Hematopoietic multipotent progenitor cell treated with erythropoietin and hydrocortisone succinate and interleukin-3 and kit ligand, for 8 days (in vitro differentiated cells): ENCODE measurements around the gene IL1B.
A peak's percentile ranks its signal among the peaks of the same experiment; 100 is the strongest.

ENCODE experiments used
- DNase-seq: peaks from one replicate; pipeline ENCODE4 v3.0.0-alpha.2; 2015

The IL1B gene

DNA sequence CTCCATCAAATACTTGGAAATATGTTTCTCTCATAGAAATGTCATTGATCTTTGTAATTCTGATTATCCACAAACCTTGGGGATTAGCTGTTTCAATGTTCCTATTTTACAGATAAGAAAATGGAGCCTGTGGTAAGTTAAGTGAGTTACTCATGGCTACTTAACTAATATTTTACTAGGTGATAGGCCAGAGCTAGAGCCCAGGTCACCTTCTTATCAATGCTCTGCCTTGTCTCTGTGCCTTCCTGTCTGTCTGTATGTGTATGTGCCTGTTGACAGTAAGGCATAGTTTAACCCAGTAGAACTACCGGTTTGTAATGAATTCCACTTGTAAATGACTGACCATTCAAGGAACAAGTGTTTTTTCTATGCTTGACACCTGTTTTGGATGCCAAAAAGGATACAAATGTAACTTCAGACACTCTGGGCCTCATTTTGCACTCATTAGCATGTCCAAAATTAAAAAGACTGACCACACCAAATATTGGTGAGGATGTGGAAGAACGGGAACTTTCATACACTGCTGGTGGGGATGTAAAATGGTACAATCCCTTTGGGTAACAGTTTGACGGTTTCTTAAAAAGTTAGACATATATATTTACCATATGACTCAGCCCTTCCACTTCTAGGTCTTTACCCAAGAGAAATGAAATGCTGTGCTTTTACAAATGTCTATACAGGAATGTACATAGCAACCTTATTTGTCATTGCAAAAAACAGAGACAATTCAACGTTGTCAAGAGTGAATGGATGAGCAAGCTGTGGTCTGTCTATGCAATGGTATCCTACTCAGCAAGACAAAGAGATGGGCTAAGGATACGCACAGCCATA lies 32.7 kb downstream of the IL1B start:
- peak; percentile 50 for DNase-seq

DNA sequence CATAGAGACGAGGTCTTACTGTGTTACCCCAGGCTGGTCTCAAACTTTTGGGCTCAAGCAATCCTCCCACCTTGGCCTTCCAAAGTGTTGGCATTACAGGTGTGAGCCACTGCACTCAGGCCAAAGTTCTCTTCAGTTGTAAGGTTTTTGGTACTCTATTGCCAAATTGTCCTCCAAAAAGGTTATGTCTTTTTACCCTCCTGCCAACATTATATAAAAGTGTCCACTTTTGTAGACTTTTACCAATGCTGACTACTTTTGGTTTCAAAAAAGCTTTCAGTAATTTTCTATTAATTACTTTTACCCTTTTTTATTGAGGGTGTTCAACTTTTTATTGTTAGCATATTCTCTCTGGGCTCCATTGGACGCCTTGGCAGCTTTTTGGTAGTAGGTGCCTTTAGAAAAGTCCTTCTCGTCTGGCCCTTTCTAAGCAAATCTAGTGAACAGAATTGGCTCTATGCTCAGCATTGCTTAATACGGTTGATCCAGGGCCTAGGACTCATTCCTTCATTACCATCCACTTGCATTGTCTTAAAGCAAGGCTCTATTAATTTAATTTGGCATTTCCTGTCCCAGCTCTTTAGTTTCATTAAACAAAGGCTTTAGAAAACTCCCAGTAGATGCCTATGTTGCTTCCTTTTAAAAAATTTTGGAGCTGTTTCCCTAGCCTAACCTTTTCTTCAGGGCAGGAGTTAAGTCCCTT lies 35.5 kb downstream of the IL1B start:
- DNase-seq, result no peak

DNA sequence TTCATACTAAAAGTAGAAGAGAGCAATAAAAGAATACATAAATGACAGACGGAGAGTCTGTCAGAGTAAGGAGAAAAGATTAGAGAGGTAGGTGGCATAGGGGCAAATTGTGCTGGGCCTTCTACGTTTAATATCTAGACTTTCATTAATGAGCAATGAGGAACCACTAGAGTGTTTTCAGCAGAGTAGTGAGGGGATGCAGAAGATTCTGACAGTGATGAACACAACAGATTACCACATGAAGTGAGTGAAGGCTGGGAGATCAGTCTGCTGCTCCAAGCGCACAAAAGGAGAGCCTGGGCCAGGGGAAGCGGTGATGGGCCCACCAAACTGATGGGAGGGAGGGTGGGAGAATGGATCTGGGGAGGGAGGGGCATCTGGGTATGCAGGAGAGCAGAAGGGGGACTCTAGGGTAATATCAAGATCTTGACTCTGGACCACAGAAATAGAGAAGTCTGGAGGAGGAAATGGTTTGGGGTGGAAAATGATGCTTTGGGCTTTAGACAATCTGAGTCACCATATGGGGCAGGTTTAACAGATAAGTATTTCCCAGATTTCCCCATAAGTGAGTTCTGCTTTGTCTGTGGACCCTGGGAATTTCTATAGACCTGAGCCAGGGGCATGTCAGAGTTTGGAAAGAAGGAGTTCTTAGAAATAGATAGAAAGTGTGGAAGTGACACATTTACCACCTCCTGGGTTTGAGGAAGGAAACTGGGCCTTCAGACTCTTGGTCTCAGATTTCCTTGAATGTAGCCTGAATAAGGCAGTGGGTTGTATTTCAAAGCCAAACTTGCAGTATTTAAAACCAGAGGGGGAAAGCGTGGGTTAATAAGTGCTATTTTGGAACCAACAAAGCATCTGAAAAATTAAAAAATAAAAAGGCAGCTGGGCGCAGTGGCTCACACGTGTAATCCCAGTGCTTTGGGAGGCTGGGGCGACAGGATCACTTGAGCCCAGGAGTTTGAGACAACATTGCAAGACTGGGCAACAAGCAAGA lies 37.3 kb downstream of the IL1B start:
- DNase-seq, result no peak

DNA sequence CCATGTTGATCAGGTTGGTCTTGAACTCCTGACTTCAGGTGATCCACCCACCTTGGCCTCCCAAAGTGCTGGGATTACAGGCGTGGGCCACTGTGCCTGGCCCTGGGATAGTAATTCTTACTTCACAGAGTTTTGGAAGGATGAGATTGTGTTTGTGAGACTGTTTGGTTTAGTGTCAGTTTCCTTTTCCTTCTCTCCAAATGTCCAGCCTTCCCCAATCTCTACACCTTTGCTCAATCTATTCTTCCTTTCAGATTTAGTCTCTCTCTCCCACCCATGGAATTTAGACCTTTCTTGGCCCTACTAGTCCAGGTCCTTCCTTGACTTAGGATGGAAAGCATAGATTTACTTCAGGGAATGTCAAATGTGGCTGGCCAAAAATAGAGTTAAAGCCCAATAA lies 40.1 kb downstream of the IL1B start:
- DNase-seq, result no peak

DNA sequence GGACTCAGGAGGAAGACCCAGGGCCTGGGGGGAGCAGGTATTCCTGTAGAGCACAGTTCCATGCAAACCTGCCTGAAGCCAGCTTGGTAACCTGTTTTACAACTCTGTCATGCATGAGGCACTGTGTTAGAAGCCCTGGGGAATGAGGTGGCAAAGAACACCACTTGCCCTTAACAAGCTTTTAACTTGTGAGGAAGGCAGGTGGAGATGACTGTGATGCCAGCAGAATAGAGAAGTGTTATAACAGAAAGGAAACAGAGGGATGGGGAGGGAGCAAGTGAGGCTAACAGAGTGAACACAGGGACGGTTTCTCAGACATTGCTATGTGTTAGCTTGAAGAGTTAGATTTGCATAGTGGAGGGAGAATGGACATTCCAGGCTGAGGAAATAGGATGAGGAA lies 40.8 kb downstream of the IL1B start:
- no peak for DNase-seq

DNA sequence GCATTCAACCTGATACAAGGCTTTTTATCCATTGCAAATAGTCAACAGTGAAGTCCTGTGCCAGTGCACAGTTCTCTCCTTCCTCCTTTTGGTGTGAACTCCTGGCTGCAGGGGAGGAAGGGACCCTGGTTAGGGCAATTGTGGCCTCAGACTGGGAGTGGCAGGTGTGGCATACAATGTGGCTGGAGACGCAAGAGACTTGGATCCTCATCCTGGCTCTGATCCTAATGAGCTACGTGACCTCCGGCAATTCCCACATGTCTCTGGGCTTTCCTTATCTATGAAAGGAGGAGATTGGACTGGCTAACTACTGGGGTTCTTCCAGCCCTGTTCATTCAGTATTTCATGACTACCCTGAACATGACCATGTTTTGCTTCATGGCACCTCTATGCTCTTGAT lies 41.7 kb downstream of the IL1B start:
- DNase-seq, result no peak

DNA sequence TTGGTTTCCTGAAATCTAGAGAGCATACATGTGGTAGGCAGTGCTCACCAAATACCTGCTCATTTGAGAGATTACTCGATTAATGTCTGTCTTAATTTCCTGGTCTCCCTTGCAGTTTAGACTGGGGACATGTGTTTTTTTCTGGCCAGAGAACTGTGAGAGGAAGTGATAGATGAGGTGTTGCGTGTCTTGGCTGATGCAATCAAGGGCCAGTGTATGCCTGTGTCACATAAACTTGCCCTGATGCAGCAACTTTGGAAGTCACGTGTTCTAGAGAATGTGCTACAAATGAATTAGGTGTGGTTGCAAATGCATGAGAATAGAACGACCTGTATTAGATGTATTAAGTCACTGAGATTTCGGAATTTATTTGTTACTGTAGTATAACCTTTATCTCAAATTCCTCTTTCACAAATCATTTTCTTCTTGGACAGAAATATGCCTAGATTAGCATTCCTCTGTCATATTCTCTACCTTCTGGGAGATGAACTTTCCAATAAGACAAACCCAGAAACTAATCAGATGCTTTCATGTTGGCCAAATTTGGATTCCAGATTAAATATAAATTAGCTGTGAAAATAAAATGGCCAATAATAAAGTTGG lies 42.3 kb downstream of the IL1B start:
- DNase-seq, result peak; percentile 77

DNA sequence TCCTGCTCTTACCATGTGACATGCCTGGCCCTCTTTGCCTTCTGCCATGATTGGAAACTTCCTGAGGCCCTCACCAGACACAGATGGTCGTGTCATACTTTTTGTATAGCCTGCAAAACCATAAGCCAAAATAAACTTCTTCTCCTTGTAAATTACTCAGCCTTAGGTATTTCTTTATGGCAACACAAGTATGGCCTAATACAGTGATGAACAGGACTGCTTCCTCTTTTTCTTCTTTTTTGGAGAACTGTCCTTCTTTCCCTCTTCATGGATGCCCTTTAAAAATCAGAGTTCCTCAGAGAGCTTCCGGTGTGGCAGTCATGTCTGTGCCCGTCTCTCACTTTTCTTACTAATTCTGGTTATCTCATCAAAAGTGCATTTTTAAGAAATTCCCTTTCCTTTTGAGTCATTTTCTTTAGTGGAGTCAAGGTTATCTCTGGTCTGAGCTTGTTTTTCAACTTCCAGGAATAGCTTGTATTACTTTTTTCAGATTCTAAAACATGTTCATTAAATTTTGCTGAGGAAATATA lies 43.1 kb downstream of the IL1B start:
- DNase-seq, result no peak

DNA sequence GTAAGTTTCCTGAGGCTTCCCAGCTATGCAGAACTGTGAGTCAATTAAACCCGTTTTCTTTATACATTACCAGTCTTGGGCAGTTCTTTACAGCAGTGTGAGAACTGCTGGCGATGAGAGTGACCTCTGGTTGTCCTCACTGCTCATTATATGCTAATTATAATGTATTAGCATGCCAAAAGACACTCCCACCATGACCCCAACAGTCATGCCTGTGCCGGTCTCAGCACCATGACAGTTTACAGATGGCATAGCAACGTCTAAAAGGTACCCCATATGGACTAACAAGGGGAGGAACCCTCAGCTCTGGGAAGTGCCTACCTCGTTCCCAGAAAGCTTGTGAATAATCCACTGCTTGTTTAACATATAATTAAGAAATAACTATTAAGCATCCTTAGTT lies 44.2 kb downstream of the IL1B start:
- DNase-seq, result no peak

DNA sequence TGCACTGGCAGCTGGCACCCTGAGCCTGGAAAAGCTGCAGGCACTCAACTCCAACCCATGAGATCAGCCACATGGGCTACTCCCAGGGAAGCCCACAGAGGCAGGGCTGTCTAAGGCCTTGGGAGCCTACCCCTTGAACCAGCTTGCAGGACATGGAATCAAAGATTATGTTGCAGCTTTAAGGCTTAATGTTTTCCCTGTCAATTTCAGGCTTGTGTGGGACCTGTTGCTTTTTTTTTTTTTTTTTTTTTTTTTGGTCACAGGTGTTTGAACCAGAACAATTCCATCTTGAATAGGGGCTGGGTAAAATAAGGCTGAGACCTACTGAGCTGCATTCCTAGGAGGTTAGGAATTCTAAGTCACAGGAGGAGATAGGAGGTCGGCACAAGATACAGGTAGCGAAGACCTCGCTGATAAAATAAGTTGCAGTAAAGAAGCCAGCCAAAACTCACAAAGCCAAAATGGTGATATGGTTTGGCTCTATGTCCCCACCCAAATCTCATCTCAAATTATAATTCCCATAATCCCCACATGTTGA lies 44.8 kb downstream of the IL1B start:
- no peak for DNase-seq

DNA sequence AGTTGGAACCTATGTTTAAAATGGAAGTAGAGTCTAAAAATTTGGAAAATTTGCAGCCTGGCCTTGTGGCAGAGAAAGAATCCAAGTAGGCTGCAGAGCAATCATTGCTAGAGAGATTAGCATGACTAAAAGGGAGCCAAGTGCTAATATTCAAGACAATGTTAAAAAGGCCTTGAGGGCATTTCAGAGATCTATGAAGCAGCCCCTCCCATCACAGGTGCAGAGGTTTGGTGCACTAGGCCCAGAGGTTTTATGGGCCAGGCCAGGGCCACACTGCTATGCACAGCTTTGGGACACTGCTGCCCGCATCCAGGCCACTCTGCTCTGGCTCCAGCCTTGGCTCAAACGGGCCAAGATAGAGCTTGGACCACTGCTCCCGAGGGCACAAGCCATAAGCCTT lies 45.6 kb downstream of the IL1B start:
- DNase-seq, result no peak

DNA sequence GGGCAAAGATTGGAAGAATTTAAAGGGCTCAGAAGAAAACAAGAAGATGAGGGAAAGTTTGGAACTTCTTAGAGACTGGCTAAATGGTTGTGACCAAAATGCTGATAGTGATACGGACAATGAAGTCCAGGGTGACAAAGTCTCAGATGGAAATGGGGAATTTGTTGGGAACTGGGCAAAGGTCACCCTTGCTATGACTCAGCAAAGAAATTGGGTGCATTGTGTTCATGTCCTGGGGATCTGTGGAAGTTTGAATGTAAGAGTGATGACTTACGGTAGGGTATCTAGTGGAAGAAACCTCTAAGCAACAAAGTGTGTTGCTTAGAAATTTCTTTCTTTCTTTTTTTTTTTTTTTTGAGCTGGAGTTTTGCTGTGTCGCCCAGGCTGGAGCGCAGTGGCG lies 46.3 kb downstream of the IL1B start:
- DNase-seq, result no peak

DNA sequence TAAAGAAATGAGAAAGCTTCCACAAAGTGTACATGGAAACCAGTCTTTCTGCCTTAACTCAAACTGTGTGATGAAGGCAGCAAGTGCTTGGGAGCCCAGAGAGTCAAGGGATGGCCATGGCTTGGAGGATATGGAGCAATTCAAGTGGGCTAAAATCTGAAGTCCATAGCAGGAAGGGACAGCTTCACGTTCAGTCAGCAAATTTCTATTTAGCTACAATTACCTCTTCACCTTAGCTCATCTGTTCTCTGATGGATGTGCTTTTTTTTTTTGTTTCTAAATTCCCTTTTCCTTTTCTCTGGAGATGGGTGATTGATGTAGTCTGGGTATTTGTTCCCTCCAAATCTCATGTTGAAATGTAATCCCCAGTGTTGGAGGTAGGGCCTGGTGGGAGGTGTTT lies 47.4 kb downstream of the IL1B start:
- no peak for DNase-seq

DNA sequence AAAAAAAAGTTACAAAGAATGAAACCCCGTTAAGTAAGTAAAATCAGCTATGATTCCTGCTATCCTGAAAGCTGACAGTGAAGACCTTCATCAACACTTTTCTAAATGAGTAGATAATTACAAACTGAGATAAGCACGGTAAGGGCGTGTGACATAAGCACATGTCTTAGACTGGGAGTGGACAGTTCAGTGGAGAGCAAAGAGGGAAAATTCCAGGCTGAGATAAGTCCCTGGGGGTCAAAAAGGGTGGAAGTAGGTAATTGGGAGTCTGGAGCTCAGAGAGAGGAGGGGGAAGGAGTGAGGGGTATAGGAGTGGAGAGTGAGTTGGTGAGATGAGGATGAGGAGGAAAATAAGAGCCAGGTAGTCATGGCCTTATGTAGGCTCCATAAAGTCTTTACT lies 47.9 kb downstream of the IL1B start:
- no peak for DNase-seq

DNA sequence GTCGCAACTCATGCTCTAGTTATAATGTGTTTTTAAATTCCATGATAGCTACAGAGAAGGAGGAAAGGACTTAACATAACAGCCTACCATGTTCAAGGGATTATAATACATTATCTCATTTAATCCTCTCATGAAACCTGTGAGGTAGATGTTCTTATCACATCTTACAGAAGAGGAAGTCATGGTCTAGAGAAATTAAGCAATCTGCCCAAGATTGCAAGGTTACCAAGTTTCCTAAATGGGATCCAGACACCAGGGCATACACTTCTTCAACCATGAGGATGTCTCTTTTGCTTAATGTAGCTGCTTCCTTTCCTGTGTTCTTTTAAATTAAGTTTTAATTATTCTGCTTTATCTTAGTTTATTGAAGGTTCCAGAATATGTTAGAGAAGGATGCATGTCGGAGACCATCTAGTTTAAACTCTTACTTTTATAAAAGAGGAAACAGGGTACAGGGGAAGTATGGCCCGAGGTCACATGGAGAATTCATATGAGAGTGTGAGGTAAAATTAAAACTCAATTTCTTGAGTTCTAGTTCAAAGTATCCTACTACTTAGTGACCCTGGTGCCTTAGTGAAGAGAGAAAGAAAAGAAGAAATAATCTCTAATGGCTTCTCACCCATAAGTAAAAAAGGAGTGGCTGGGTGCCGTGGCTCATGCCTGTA lies 48.7 kb downstream of the IL1B start:
- peak; percentile 44 for DNase-seq

DNA sequence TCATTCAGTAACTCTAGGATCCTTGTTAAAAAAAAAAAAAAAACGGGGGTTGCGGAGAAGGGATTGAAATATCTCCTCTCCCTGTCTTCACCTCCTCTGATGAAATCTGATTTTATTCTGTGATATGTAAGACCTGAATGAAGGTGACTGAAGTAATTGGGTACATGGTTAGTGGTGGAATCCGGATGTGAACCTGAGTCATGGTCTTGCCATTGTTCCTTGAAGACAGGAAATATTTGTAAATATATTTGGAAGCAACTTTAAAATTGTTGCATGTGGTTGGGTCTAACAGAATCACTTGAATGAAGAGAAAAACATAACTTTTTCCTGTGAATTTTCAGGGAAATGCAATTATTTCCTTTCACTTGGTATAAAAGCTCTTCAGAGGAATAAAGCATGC lies 49.3 kb downstream of the IL1B start:
- DNase-seq, result no peak

DNA sequence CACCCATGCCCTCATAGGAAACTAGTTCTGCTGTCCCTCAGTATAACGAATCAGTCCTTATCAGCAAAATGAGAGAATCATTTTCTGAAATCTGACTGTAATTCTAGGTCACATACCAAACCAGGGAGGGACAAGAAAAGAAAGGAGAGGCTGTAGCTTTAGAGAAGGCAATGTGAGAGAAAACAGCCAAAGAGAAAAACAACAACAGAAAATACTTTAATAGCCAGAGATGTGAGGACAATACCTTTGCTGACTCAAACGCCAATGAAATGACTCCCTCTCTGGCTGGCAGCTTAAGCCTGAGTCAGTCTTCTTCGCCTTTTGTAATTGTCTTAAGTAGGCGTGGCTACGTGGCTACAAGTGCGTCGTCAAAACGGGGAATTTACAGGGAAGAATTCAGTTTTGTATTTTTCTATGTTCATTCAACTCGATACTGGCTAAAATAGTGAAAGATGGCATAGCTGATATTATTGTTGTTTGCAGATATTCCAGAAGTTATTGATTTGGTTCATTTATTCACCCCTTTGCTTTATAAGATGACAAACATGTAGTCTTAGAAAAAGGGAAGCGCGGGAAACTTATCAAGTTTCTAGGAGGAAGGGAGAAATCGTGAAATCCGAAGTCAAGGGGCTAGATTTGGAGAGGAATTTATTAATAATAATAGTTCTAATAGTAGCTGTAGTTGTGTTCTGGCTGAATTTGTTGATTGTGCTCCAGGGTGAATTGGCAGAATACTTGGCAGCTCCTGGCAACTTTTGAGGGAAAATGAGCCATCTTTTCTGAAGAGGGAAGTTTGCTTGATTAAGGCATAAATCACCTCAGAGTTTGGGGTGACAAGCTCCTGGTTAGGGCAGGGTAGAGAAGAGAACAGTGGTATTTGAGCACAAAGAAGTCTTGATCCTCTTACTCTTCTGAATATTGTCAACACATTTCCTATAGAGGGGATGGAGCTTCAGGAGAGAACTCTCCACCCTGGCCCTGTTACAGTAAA lies 52.1 kb downstream of the IL1B start, which contains the start of gene IL1A:
TSS of gene IL1A (minus strand) at position 295 of the 991 bp plus-strand sequence. CDS start 723 bp downstream, outside the sequence.
- DNase-seq, result no peak

DNA sequence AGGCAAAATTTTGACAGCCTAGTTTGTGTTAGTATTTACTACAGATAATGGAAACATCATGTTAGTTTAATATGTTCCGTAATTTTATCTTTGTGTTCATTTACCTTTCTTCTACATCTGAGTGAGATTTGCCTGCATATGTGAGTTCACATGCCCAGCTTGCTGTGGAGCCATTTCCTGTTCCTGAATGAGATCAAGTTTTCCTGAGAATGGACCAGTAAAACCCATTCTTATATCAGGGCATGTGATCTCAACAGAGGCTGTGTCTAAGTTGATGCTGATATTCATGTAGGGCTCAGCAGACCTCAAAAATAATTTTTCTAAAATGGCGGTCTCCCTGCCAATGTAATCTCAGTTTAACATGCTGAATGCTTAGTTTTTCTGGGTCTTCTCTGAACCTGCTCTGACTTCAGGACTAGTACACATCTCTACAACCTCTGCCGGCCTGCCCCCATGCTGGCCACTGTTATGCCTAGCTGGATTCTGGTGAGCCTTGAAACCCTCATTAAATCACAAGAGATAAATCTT lies 53.3 kb downstream of the IL1B start:
- no peak for DNase-seq

DNA sequence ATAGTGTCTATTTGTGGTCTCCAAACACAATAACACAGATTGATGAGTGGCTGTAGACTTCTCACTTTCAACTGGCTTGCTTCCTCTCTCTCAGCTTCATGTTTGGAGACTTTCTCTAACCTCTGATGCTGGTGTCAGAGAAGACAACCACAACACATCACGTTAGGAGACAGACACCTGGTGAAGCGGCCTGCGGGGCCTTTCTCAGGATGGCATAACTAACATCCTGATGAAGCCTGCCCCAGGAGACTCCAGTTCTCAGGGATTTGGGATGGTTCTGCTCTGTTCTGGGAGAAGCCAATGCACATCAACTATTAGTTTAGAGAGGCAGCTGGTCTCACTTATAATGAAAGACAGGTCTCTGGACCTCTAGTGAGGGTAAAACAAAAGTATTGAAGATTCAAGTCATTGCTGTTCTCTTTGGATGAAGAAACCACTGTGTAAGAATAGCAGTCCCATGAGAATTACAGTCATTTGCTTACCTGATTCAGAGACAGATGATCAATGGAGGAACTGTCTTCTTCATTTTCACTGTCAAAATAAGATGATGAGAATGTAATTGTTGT lies 54.3 kb downstream of the IL1B start:
- DNase-seq, result no peak
